NCI-H187 (cell line): ENCODE measurements around the gene TOM1L1.
"Not testable (repeated sequence)": the region's sequence is repeated elsewhere in the genome, so short reads cannot be mapped to it uniquely, and the experiment has no call there.

Source experiments
- DNase-seq, 2 experiments: peaks; one replicate each; lab custom pipeline; 2025; lab: John Stamatoyannopoulos, UW

The TOM1L1 gene, protein sequence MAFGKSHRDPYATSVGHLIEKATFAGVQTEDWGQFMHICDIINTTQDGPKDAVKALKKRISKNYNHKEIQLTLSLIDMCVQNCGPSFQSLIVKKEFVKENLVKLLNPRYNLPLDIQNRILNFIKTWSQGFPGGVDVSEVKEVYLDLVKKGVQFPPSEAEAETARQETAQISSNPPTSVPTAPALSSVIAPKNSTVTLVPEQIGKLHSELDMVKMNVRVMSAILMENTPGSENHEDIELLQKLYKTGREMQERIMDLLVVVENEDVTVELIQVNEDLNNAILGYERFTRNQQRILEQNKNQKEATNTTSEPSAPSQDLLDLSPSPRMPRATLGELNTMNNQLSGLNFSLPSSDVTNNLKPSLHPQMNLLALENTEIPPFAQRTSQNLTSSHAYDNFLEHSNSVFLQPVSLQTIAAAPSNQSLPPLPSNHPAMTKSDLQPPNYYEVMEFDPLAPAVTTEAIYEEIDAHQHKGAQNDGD

GRCh38 chr17:54900457-54901229 lies at the start of gene TOM1L1:
Gene TOM1L1, plus strand, starts transcription at chr17:54900852. Its CDS starts 14 bp downstream, at chr17:54900866.
- peak; percentile 41 to 72 for DNase-seq

DNA sequence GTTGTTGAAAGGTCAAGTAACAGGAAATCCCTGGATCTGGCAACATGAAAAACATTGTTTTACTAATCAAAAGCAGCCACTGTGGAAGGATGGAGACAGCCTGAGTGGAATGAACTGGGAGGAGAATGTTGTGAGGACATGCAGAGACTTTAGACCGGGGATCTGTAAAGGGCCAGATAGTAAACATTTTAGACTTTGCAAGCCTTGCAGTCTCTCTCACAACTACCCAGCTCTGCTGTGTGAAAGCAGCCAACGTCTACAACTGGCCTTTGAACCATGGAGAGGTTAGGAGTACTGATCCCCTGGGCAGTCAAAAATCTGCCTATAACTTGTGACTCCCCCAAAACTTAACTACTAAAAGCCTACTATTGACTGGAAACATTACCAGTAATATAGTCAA lies 41.5 kb upstream of the TOM1L1 start:
- no peak for DNase-seq

DNA sequence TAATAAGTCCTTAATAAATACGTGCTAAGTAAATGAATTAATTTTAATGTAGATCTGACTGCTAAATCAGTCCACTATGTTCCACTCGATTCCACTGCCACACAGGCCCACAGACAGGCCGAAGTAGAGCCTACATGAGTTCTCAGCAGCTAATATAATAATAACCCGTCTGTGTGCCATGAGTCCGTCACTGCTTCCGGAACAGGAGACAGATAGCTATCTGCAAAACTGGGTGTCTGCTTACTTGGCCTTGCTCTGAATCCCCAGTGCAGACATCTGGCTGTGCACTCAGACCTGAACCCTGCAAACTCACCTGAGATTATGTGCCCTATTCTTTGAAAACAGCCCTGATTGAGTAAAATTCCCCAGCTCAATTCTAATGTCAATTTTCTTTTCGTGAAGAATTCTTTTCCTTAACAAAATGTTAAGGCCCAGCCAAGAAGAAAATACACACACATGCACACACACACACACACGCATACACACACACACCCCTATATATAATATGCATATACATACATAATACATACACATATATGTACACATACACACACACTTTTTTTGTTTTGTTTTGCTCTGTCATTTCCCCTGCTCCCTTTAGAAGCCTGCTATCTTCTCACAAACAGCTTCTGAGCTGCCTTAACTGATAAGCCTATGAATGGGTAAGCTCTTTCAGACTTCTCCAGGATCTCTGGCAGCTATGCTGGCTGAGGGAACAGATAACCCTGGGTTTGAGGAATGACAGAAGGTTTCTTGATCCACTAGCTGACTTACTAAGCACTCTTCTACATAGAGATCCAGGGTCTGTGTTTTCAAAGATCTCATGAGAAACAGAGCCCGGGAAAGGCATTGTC lies 39.8 kb upstream of the TOM1L1 start:
- DNase-seq, result no peak

DNA sequence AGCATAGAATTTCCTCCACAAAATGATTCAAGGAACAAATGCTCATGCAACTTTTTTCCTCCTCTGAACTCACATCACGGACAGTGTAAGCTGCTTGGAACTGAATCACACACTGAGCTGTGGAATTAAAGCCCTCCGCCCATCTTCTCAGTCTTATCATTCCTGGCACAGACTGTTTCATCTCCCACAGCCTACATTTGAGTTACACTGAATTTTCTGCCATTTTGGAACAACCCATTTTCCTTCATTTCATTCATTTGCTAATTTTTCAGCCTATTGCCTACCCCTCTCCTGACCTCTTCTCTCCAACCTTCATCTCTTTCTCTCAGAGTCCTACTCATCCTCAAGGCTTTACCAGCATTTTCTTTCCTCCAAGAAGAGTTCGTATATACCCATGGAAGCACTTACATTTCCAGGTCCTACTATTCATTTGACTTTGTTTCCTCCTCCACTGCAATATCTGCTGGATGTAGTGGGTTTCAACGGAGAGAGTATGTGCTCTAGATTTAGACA lies 39.1 kb upstream of the TOM1L1 start:
- DNase-seq, result no peak

DNA sequence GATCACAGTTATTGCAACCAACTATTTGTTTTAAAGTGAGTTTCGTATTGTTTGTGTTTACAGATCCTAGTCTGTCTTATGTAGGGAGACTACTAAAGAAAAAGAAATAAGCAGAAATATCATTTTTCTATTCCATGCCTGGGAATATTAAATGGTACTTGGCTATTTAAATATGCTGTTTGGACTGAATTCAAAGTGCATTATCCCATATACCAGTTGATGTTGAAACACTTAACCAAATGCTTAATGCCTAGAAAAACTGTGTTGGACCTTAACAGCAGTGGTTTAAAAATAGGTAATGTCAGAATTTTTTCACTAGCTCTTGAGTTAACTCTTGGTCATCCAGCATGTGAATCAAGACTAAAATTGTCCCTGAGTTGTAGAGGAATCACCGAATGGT lies 37.5 kb upstream of the TOM1L1 start:
- no peak for DNase-seq

DNA sequence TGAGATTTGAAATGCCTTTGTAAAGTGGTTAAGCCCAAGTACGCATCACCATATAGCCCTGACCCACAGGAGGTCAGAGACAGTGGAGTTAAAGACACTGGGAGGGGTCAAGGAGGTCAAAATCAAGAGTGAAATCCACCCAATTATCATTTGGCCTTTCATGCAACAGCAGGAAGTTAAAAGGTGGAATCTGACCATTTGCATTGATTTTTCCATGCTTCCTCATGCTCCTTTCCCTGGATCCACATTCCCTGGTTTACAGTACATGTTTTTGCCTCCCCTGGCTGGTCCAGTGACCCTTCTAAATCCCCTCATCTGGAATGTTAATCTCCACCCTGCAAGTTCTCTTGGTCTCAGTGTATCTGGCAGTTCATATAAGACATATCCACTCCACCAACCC lies 36.6 kb upstream of the TOM1L1 start:
- DNase-seq, result no peak

DNA sequence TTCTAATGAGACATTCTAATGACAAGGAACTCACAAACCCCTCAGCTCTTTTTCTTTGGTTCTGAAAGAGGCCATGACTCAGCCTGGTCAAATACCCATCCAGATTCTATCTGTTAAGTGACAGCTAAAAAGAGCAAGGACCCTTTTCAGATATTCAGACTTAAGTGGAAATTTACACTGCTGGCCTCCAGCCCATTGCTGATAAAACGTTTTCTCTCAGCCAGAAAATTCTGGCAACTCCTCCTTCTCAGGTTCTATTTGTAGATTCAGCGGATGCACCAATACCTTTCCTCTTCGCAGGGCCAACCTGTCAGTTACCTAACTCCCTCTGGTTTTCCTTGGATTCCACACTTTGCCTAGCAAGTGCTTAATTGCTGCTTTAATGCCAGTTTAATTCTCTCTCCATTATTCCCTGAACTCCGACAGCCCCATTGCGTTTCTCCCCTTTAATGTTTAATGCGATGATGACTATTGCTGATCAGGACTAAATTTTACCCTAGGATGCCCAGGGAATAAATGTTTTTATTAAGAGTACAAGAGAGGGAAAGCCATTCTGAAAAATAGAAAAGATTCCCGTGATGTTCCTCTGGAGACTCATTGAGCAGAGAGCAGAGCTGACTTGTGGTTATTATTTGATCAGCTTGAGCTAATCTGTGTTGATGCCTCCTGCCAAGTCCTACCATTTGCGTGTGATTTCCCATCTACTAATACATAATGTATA lies 35.9 kb upstream of the TOM1L1 start:
- DNase-seq, result no peak

GRCh38 chr17:54867634-54868033 lies 33.0 kb upstream of the TOM1L1 start:
- no peak for DNase-seq

DNA sequence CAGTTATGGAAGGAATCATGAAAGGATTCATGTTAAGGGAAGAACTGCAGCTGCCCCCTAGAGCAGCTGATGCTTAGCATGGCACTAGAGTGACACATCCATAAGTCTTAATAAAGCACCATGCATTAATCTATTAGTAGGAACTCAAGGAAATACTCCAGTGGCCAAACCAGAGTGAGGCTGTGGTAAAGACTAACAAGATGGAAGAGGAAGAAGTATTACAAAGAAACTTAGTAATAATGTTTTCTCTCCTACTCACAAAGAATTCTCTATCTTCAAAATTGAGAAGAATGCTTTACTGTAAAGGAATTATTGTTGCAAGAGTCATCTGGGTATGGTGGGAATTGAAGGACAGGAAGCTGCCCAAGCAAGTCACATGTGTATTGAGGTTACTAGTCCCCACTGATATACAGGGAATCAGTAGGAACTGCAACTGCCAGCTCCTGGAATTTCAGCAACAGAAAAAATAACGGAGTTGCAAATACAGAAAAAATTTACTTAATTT lies 29.9 kb upstream of the TOM1L1 start:
- no peak for DNase-seq

GRCh38 chr17:54875906-54876305 lies 24.7 kb upstream of the TOM1L1 start:
- DNase-seq, result not testable (repeated sequence)

DNA sequence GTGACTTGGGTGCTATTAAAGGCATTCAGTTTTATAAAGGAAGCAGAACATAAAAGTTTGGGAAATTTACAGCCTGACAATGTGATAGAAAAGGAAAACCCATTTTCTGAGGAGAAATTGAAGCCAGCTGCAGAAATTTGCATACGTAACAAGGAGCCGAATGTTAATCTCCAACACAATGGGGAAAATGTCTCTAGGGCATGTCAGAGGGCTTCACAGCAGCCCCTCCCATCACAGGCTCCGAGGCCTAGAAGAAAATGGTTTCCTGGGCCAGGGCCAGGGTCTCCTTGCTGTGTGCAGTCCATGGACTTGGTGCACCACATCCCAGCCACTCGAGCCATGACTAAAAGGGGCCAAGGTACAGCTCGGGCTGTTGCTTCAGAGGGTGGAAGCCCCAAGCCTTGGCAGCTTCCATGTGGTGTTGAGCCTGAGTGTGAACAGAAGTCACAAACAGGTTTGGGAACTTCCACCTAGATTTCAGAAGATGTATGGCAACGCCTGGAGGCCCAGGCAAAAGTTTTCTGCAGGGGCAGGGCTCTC lies 23.9 kb upstream of the TOM1L1 start:
- no peak for DNase-seq

DNA sequence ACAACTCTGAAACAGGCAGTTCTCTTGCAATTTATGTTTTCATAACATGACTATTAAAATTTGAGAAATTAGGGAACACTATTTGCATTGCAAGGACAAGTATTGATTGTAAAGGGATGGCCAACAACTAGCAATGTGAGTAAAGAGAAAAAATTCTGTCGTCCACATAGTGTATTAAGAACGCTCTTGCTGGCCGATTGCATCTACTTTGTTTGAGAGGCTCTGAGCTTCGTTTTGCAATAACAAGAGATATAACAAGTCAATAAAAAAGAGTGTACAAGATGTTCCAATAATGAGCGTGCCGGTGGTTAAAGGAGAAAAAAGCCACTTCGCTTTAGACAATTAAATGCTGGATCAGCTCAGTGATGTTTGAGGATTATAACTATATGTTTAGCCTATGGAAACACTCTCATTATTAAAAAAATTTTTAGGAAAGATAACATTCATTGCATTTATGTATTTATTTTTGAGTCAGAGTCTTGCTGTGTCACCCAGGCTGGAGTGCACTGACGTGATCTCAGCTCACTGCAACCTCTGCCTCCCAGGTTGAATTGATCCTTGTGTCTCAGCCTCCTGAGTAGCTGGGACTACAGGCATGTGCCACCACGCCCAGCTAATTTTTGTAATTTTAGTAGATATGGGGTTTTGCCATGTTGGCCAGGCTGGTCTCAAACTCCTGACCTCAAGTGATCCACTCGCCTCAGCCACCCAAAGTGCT lies 19.2 kb upstream of the TOM1L1 start:
- no peak for DNase-seq

DNA sequence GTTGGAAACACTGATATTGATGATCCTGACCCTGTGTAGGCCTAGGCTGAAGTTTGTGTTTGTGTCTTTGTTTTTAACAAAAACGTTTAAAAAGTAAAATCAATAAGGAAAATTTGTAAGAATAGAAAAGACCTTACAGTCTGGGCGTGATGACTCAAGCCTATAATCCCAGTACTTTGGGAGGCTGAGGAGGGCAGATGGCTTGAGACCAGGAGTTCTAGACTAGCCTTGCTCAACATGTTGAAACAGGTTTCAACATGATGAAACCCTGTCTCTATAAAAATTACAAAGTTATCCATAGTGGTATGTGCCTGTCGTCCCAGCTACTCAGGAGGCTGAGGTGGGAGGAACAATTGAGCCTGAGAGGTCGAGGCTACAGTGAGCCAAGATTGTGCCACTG lies 18.3 kb upstream of the TOM1L1 start:
- no peak for DNase-seq

GRCh38 chr17:54882950-54883349 lies 17.7 kb upstream of the TOM1L1 start:
- no peak for DNase-seq

DNA sequence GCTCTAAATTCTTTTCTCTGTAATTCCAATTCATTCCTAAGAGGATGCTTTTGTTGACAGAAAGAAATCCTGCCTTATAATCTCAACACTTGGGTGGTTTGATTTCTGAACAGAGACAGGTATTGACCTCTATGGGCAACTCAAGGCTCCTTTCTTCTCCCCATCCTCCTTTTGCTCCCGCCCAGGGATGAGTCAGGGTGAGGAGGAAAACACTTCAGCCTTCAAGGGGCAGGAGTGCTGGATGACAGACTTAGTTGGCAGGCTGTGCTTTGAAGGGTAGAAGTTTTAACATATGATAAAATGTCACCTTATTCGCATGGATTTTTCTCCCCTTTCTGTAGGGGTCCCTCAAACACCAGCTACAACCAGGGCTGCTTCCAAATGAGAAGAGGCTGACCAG lies 16.7 kb upstream of the TOM1L1 start:
- DNase-seq, result no peak

DNA sequence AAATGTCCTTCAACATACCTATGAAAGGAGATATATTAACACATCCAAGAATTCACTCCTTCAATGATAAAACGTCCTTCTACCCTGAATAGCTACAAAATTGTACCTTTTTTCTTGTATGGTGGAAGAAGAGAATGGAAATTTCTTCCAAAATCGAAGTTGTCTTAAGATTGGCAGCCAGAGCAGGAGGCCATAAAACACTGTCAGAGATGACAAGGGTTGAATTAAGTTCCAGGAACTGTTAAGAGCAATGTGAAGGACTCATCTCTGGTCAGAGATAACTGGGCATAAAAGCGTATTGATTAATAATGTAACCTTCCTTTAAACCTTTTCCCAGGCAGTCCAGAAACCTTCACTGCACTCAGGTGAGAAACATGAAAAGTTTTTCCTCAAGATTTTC lies 12.9 kb upstream of the TOM1L1 start:
- no peak for DNase-seq

GRCh38 chr17:54888254-54888653 lies 12.4 kb upstream of the TOM1L1 start:
- no peak for DNase-seq

DNA sequence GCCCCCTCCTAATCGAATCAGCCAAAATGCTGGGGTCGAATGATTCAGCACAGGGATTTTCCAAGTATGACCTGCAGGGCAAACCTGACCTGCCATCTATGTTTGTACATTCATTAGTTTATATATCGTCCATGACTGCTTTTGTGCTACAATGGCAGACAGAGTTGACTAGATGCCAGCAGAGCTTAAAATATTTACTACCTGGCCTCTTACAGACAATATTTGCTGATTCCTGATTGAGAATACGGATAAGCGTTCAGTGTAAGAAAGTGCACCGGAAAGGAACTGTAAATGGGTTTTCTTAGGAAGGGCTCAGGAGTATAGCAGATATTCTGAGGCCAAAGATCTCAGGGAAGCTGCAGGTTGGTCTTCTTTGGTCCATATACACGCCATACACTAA lies 11.7 kb upstream of the TOM1L1 start:
- DNase-seq, result no peak

GRCh38 chr17:54891176-54891821 lies 9.4 kb upstream of the TOM1L1 start:
- peak in 1 of 2 experiments; percentile 8 for DNase-seq

- DNase-seq, result no peak
These were observed 8.3 kb upstream of the TOM1L1 start for GRCh38 chr17:54892360-54892759.
